Activated T-cell treated with anti-CD3 and anti-CD28 coated beads, Interleukin-2, amount 50 U/mL, for 24 hours (primary cell): Measurements from ENCODE around the gene SULT1A3.
"Not testable (repeated sequence)": the region's sequence is repeated elsewhere in the genome, so short reads cannot be mapped to it uniquely, and the experiment has no call there.

Source experiments
- DNase-seq: peaks from one replicate; pipeline ENCODE4 v3.0.0-alpha.2; 2020
- H3K27ac Mint-ChIP-seq: 2 replicates; pipeline ENCODE4 v1.8.0; 2020; ENCODE audit warnings: mild to moderate bottlenecking, mixed read lengths
- H3K27me3 Mint-ChIP-seq: 2 replicates; pipeline ENCODE4 v1.8.0; 2020; ENCODE audit warnings: mixed read lengths
- H3K36me3 Mint-ChIP-seq: 2 replicates; pipeline ENCODE4 v1.8.0; 2020; ENCODE audit warnings: low read depth, mixed read lengths
- H3K4me1 Mint-ChIP-seq: 2 replicates; pipeline ENCODE4 v1.8.0; 2020; ENCODE audit warnings: low read depth, mixed read lengths
- H3K4me3 Mint-ChIP-seq: 2 replicates; pipeline ENCODE4 v1.8.0; 2020; ENCODE audit warnings: mild to moderate bottlenecking, moderate library complexity, mixed read lengths
- H3K9me3 Mint-ChIP-seq: 2 replicates; pipeline ENCODE4 v1.8.0; 2020; ENCODE audit warnings: mixed read lengths

The SULT1A3 gene

GRCh38 chr16:30199049-30199448, at the start of gene SULT1A3:
TSS of gene SULT1A3 (plus strand) at chr16:30199255. CDS start at chr16:30200729, 1,474 bp downstream.
- H3K4me3 Mint-ChIP-seq, H3K9me3 Mint-ChIP-seq, H3K36me3 Mint-ChIP-seq, DNase-seq, H3K4me1 Mint-ChIP-seq, H3K27ac Mint-ChIP-seq, H3K27me3 Mint-ChIP-seq: not testable (repeated sequence)

GRCh38 chr16:30151091-30151490, 48.0 kb upstream of the SULT1A3 start:
- Mint-ChIP-seq H3K27ac (no peak overlapping the region), H3K27me3 (no peaks in the 10 kb centered on the region), H3K4me3 (no peak overlapping the region), H3K4me1 (no peaks in the 10 kb centered on the region), H3K36me3 (peaks cover 2% of the 10 kb centered on the region), H3K9me3 (peaks cover 5% of the 10 kb centered on the region)
- no peak for DNase-seq

- Mint-ChIP-seq H3K9me3 (peaks cover 5% of the 10 kb centered on the region), H3K27ac (no peak overlapping the region), H3K4me3 (no peak overlapping the region), H3K27me3 (no peaks in the 10 kb centered on the region), H3K36me3 (peaks cover 2% of the 10 kb centered on the region), H3K4me1 (no peaks in the 10 kb centered on the region)
- DNase-seq, result no peak
Measured at GRCh38 chr16:30152517-30152916, 46.5 kb upstream of the SULT1A3 start.

GRCh38 chr16:30155188-30155587, 43.9 kb upstream of the SULT1A3 start:
- no peaks in the 10 kb centered on the region for H3K27me3 Mint-ChIP-seq
- DNase-seq, result no peak
- no peaks in the 10 kb centered on the region for H3K9me3 Mint-ChIP-seq
- no peak overlapping the region for H3K27ac Mint-ChIP-seq
- no peaks in the 10 kb centered on the region for H3K36me3 Mint-ChIP-seq
- no peak overlapping the region for H3K4me3 Mint-ChIP-seq
- H3K4me1 Mint-ChIP-seq, result no peaks in the 10 kb centered on the region

GRCh38 chr16:30157214-30157613, 41.8 kb upstream of the SULT1A3 start:
- Mint-ChIP-seq H3K4me1 (no peaks in the 10 kb centered on the region), H3K4me3 (no peak overlapping the region), H3K9me3 (no peaks in the 10 kb centered on the region), H3K27me3 (no peaks in the 10 kb centered on the region), H3K36me3 (no peaks in the 10 kb centered on the region), H3K27ac (no peak overlapping the region)
- DNase-seq, result no peak

GRCh38 chr16:30163538-30163937, 35.5 kb upstream of the SULT1A3 start:
- H3K36me3 Mint-ChIP-seq, result no peaks in the 10 kb centered on the region
- H3K4me1 Mint-ChIP-seq, result peaks cover 23% of the 10 kb centered on the region
- no peak overlapping the region for H3K27ac Mint-ChIP-seq
- no peak overlapping the region for H3K4me3 Mint-ChIP-seq
- no peaks in the 10 kb centered on the region for H3K27me3 Mint-ChIP-seq
- DNase-seq, result no peak
- H3K9me3 Mint-ChIP-seq, result no peaks in the 10 kb centered on the region

- Mint-ChIP-seq H3K36me3 (no peaks in the 10 kb centered on the region), H3K4me3 (no peak overlapping the region), H3K27ac (peak overlapping the region; percentile 48), H3K4me1 (peaks cover 23% of the 10 kb centered on the region), H3K27me3 (no peaks in the 10 kb centered on the region), H3K9me3 (no peaks in the 10 kb centered on the region)
- no peak for DNase-seq
Measured at GRCh38 chr16:30166202-30166902, 32.7 kb upstream of the SULT1A3 start.

GRCh38 chr16:30168746-30169145, 30.3 kb upstream of the SULT1A3 start:
- not testable (repeated sequence) for H3K9me3 Mint-ChIP-seq, H3K27me3 Mint-ChIP-seq, H3K4me3 Mint-ChIP-seq, H3K27ac Mint-ChIP-seq, DNase-seq, H3K36me3 Mint-ChIP-seq
- peaks cover 18% of the 10 kb centered on the region for H3K4me1 Mint-ChIP-seq

GRCh38 chr16:30169416-30169815, 29.6 kb upstream of the SULT1A3 start:
- not testable (repeated sequence) for H3K27me3 Mint-ChIP-seq, H3K9me3 Mint-ChIP-seq, H3K36me3 Mint-ChIP-seq, DNase-seq, H3K27ac Mint-ChIP-seq, H3K4me3 Mint-ChIP-seq
- peaks cover 18% of the 10 kb centered on the region for H3K4me1 Mint-ChIP-seq

GRCh38 chr16:30170145-30170544, 28.9 kb upstream of the SULT1A3 start:
- H3K4me1 Mint-ChIP-seq, result peaks cover 17% of the 10 kb centered on the region
- not testable (repeated sequence) for H3K36me3 Mint-ChIP-seq, H3K27ac Mint-ChIP-seq, H3K9me3 Mint-ChIP-seq, DNase-seq, H3K27me3 Mint-ChIP-seq, H3K4me3 Mint-ChIP-seq

- Mint-ChIP-seq H3K9me3 (no peaks in the 10 kb centered on the region), H3K36me3 (no peaks in the 10 kb centered on the region), H3K4me3 (no peak overlapping the region), H3K4me1 (no peaks in the 10 kb centered on the region), H3K27me3 (no peaks in the 10 kb centered on the region), H3K27ac (no peak overlapping the region)
- no peak for DNase-seq
Measured at GRCh38 chr16:30173054-30173453, 26.0 kb upstream of the SULT1A3 start.

GRCh38 chr16:30176876-30177275, 22.2 kb upstream of the SULT1A3 start:
- not testable (repeated sequence) for H3K36me3 Mint-ChIP-seq, H3K4me1 Mint-ChIP-seq, DNase-seq, H3K27ac Mint-ChIP-seq, H3K9me3 Mint-ChIP-seq, H3K4me3 Mint-ChIP-seq, H3K27me3 Mint-ChIP-seq

- Mint-ChIP-seq H3K27me3 (no peaks in the 10 kb centered on the region), H3K9me3 (no peaks in the 10 kb centered on the region), H3K27ac (no peak overlapping the region), H3K4me3 (no peak overlapping the region), H3K36me3 (peaks cover 4% of the 10 kb centered on the region), H3K4me1 (peaks cover 15% of the 10 kb centered on the region)
- no peak for DNase-seq
Measured at GRCh38 chr16:30179195-30179594, 19.9 kb upstream of the SULT1A3 start.

GRCh38 chr16:30179931-30180330, 19.1 kb upstream of the SULT1A3 start:
- no peak overlapping the region for H3K27ac Mint-ChIP-seq
- DNase-seq, result no peak
- no peaks in the 10 kb centered on the region for H3K27me3 Mint-ChIP-seq

GRCh38 chr16:30180741-30181140, 18.3 kb upstream of the SULT1A3 start:
- no peak overlapping the region for H3K4me3 Mint-ChIP-seq
- peaks cover 19% of the 10 kb centered on the region for H3K36me3 Mint-ChIP-seq
- peaks cover 16% of the 10 kb centered on the region for H3K4me1 Mint-ChIP-seq
- DNase-seq, result no peak
- H3K9me3 Mint-ChIP-seq, result no peaks in the 10 kb centered on the region
- H3K27me3 Mint-ChIP-seq, result no peaks in the 10 kb centered on the region
- H3K27ac Mint-ChIP-seq, result no peak overlapping the region

More at GRCh38 chr16:30179931-30180330, 19.1 kb upstream of the SULT1A3 start:
- H3K9me3 Mint-ChIP-seq, result no peaks in the 10 kb centered on the region
- peaks cover 11% of the 10 kb centered on the region for H3K36me3 Mint-ChIP-seq
- H3K4me3 Mint-ChIP-seq, result no peak overlapping the region
- H3K4me1 Mint-ChIP-seq, result peaks cover 15% of the 10 kb centered on the region
